SK-N-SH (cell line): ENCODE results near the gene PHC2. TPM values are rescaled to one million over a fixed set of nuclear protein-coding genes. Genes with fewer than 3 reads are reported as not detected.

Experiments used
- CTCF ChIA-PET: fragments of 300-600, 350-600 bp; formaldehyde crosslinking; extraction: SDS; loops from one replicate; lab custom pipeline; 2021; lab: Yijun Ruan, JAX
- POLR2A ChIA-PET: fragments of 350-600 bp; sonication (Branson Sonifier 250); formaldehyde crosslinking; extraction: SDS; loops from one replicate; lab custom pipeline; 2020; ENCODE audit warnings: antibody characterized with exemption, inconsistent platforms; lab: Yijun Ruan, JAX
- DNase-seq: peaks from one replicate; pipeline ENCODE4 v3.0.0; 2012
- H2AFZ ChIP-seq: fragments of 200-600 bp; sonication (generic); 2 replicates; pipeline ENCODE4 v1.8.1; 2016; ENCODE audit warnings: antibody characterized with exemption, mild to moderate bottlenecking, low read depth
- H3F3A ChIP-seq: fragments of 200-600 bp; sonication (generic); replicated peaks from 2 replicates; pipeline ENCODE3; 2016; ENCODE audit warnings: antibody characterized with exemption, mild to moderate bottlenecking; ENCODE audit not compliant: insufficient read depth
- H3K27ac ChIP-seq, 2 experiments: fragments of 200-500 bp in 1 of 2; fragments of 200-600 bp in 1 of 2; sonication (Bioruptor generic) in 1 of 2; sonication (generic), shearing (Covaris generic) in 1 of 2; 2 replicates each; pipeline versions ENCODE4 v1.5.1 to v1.6.1; 2014 to 2016; ENCODE audit warnings: low read depth in 2 of 2, inconsistent platforms in 1 of 2, low read length in 1 of 2, mild to moderate bottlenecking in 1 of 2, mixed read lengths in 1 of 2
- H3K27me3 ChIP-seq: fragments of 200-600 bp; sonication (generic), shearing (Covaris generic); 2 replicates; pipeline ENCODE4 v1.6.1; 2016; ENCODE audit warnings: mixed run types; ENCODE audit not compliant: insufficient read depth
- H3K36me3 ChIP-seq, 2 experiments: fragments of 200-500 bp in 1 of 2; fragments of 200-600 bp in 1 of 2; sonication (Bioruptor generic) in 1 of 2; sonication (generic) in 1 of 2; replicated peaks in 1 of 2; 2 replicates each; pipeline versions ENCODE3 to v1.5.1; 2014 to 2016; ENCODE audit warnings: low read length in 1 of 2, mild to moderate bottlenecking in 1 of 2; ENCODE audit not compliant: insufficient read depth in 2 of 2, control insufficient read depth in 1 of 2
- H3K4me1 ChIP-seq, 2 experiments: fragments of 200-500 bp in 1 of 2; fragments of 200-600 bp in 1 of 2; sonication (Bioruptor generic) in 1 of 2; sonication (generic), shearing (Covaris generic) in 1 of 2; 2 replicates each; pipeline versions ENCODE4 v1.5.1 to v1.6.1; 2014 to 2016; ENCODE audit warnings: low read depth in 1 of 2, low read length in 1 of 2, mixed run types in 1 of 2; ENCODE audit not compliant: insufficient read depth in 2 of 2, control insufficient read depth in 1 of 2
- H3K4me2 ChIP-seq: fragments of 200-600 bp; sonication (generic), shearing (Covaris generic); 2 replicates; pipeline ENCODE4 v1.6.1; 2017; ENCODE audit warnings: mixed run types
- H3K4me3 ChIP-seq, 2 experiments: fragments of 200-500 bp in 1 of 2; fragments of 200-600 bp in 1 of 2; sonication (Bioruptor generic) in 1 of 2; sonication (generic), shearing (Covaris generic) in 1 of 2; 2 replicates each; pipeline versions ENCODE4 v1.5.1 to v1.8.1; 2014 to 2016; ENCODE audit warnings: low read depth in 2 of 2, inconsistent platforms in 1 of 2, low read length in 1 of 2, mild to moderate bottlenecking in 1 of 2, mixed read lengths in 1 of 2, moderate library complexity in 1 of 2
- H3K79me2 ChIP-seq: fragments of 200-600 bp; sonication (generic); 2 replicates; pipeline ENCODE4 v1.8.1; 2017; ENCODE audit warnings: mild to moderate bottlenecking; ENCODE audit not compliant: insufficient read depth
- H3K9ac ChIP-seq: fragments of 200-600 bp; sonication (generic); 2 replicates; pipeline ENCODE4 v1.6.1; 2017; ENCODE audit warnings: mixed run types
- H3K9me2 ChIP-seq: fragments of 200-600 bp; sonication (generic); 2 replicates; pipeline ENCODE4 v1.6.1; 2017; ENCODE audit warnings: mixed run types
- H3K9me3 ChIP-seq: fragments of 200-600 bp; sonication (generic); 2 replicates; pipeline ENCODE4 v1.6.1; 2017; ENCODE audit warnings: mixed run types, mild to moderate bottlenecking, moderate library complexity
- H4K20me1 ChIP-seq: fragments of 200-600 bp; sonication (generic); 2 replicates; pipeline ENCODE4 v1.6.1; 2017; ENCODE audit warnings: mild to moderate bottlenecking, mixed run types; ENCODE audit not compliant: insufficient read depth
- ELF1 ChIP-seq: IDR thresholded peaks from 2 replicates; pipeline ENCODE4 v1.4.0; 2012
- EP300 ChIP-seq, 2 experiments: IDR thresholded peaks; 2 replicates each; pipeline versions ENCODE4 v1.4.0 to v1.6.1; 2012; ENCODE audit warnings: borderline replicate concordance in 1 of 2, low read depth in 1 of 2, low read length in 1 of 2
- EZH2phosphoT487 ChIP-seq: fragments of 200-600 bp; sonication (generic); IDR thresholded peaks from 2 replicates; pipeline ENCODE4 v1.6.1; 2017; ENCODE audit warnings: low read depth, mixed run types, mild to moderate bottlenecking, antibody characterized with exemption, moderate library complexity, borderline replicate concordance
- FOSL2 ChIP-seq: IDR thresholded peaks from 2 replicates; pipeline ENCODE4 v1.4.0; 2012; ENCODE audit warnings: low read depth, mild to moderate bottlenecking, moderate library complexity, borderline replicate concordance
- FOXJ3 ChIP-seq: sonication (generic); formaldehyde crosslinking; IDR thresholded peaks from 2 replicates; pipeline ENCODE4 v1.5.1; 2020; ENCODE audit warnings: mild to moderate bottlenecking, missing genetic modification reagents
- FOXM1 ChIP-seq: IDR thresholded peaks from 2 replicates; pipeline ENCODE4 v1.4.0; 2012; ENCODE audit warnings: low read depth, mild to moderate bottlenecking
- GABPA ChIP-seq: IDR thresholded peaks from 2 replicates; pipeline ENCODE4 v1.4.0; 2012; ENCODE audit warnings: low read depth, mild to moderate bottlenecking
- GATA2 ChIP-seq: sonication (generic); formaldehyde crosslinking; IDR thresholded peaks from 2 replicates; pipeline ENCODE4 v1.5.0; 2020; ENCODE audit warnings: mild to moderate bottlenecking, missing genetic modification reagents
- JUND ChIP-seq: IDR thresholded peaks from 2 replicates; pipeline ENCODE4 v1.4.0; 2012
- MXI1 ChIP-seq: IDR thresholded peaks from 2 replicates; pipeline ENCODE4 v1.6.1; 2012; ENCODE audit warnings: mild to moderate bottlenecking, low read depth, low read length, improper control_type of control experiment
- RAD21 ChIP-seq: IDR thresholded peaks from 2 replicates; pipeline ENCODE4 v1.6.1; 2012; ENCODE audit warnings: mild to moderate bottlenecking, low read length
- RXRA ChIP-seq: IDR thresholded peaks from 2 replicates; pipeline ENCODE4 v1.4.0; 2012; ENCODE audit warnings: low read depth, mild to moderate bottlenecking, borderline replicate concordance
- SMC3 ChIP-seq: IDR thresholded peaks from 2 replicates; pipeline ENCODE4 v1.6.1; 2012; ENCODE audit warnings: low read depth, low read length, improper control_type of control experiment
- YY1 ChIP-seq: IDR thresholded peaks from 2 replicates; pipeline ENCODE4 v1.4.0; 2012; ENCODE audit warnings: low read depth, mild to moderate bottlenecking
- WGBS: methylation state at CpG from one replicate; pipeline ENCODE4 v1.1.6; 2017; ENCODE audit warnings: low lambda C conversion rate; 5-methylcytosine and 5-hydroxymethylcytosine counted together
- polyA plus RNA-seq, 3 experiments: library from polyadenylated mRNA; depleted of rRNA; stranded (reverse); fragments of >200 nt; gene quantifications; 2 replicates each; pipeline ENCODE4 v1.2.3, GENCODE V29; 2012
- TF ChIP-seq, protein P1 (sequence below): IDR thresholded peaks from 2 replicates; pipeline ENCODE4 v1.4.0; 2012; ENCODE audit warnings: low read depth, borderline replicate concordance
- TF ChIP-seq, protein P2 (sequence below): fragments of 150-350 bp; IDR thresholded peaks from 2 replicates; pipeline ENCODE4 v1.6.1; 2017; ENCODE audit warnings: antibody characterized with exemption, low read length, low read depth, borderline replicate concordance
- TF ChIP-seq, protein P3 (sequence below): IDR thresholded peaks from 2 replicates; pipeline ENCODE4 v1.4.0; 2012; ENCODE audit warnings: low read depth, borderline replicate concordance
- TF ChIP-seq, protein P4 (sequence below): IDR thresholded peaks from 2 replicates; pipeline ENCODE4; 2012

Gene PHC2
- polyA plus RNA-seq, 1 of the 3 experiments (the other 2 are of a cell fraction) = 98.7 TPM

DNA sequence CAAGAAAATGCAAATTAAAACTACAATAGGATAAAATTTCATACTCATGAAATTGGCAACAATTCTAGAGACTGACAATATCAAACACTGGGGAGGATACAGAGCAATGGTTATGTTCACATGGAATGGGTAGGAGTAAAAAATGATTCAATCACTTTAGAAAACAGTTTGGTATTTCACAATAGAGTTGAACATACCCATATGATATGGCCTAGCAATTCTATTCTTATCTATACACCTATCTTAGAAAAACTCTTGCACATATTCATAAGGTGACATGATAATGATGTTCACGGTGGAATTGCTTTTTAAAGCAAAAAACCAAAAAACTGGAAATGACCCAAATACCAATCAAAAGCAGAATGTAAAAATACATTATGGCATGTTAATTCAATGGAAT lies 28.7 kb downstream of the PHC2 start:
- Histone ChIP-seq H3K4me3 (no peak overlapping the region), H3K79me2 (no peaks in the 10 kb centered on the region), H3K36me3 (peaks cover 0 to 15% of the 10 kb centered on the region in 2 experiments), H3K9ac (no peak overlapping the region), H4K20me1 (no peaks in the 10 kb centered on the region), H3K27me3 (no peaks in the 10 kb centered on the region), H3K9me2 (no peaks in the 10 kb centered on the region), H2AFZ (no peak overlapping the region), H3K27ac (no peak overlapping the region), H3F3A (peaks cover 4% of the 10 kb centered on the region), H3K4me2 (no peak overlapping the region), H3K4me1 (no peaks in the 10 kb centered on the region), H3K9me3 (no peaks in the 10 kb centered on the region)
- no peak for DNase-seq
- WGBS = 94% methylated on average over 1 of the region's 1 CpG
- ChIA-PET POLR2A (no interaction called here), CTCF (no interaction called here)
- TF ChIP-seq MXI1 = no peak
- TF ChIP-seq GATA2 (CRISPR knock-in tag) = no peak
- TF ChIP-seq GABPA = no peak
- TF ChIP-seq RAD21 = no peak
- TF ChIP-seq FOSL2 = no peak
- TF ChIP-seq JUND = no peak
- no peak for TF ChIP-seq EZH2phosphoT487
- TF ChIP-seq, protein P1, sequence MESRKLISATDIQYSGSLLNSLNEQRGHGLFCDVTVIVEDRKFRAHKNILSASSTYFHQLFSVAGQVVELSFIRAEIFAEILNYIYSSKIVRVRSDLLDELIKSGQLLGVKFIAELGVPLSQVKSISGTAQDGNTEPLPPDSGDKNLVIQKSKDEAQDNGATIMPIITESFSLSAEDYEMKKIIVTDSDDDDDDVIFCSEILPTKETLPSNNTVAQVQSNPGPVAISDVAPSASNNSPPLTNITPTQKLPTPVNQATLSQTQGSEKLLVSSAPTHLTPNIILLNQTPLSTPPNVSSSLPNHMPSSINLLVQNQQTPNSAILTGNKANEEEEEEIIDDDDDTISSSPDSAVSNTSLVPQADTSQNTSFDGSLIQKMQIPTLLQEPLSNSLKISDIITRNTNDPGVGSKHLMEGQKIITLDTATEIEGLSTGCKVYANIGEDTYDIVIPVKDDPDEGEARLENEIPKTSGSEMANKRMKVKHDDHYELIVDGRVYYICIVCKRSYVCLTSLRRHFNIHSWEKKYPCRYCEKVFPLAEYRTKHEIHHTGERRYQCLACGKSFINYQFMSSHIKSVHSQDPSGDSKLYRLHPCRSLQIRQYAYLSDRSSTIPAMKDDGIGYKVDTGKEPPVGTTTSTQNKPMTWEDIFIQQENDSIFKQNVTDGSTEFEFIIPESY = no peak
- TF ChIP-seq FOXJ3 (CRISPR knock-in tag) = no peak
- TF ChIP-seq RXRA = no peak
- no peak for TF ChIP-seq SMC3
- TF ChIP-seq ELF1 = no peak
- TF ChIP-seq FOXM1 = no peak
- TF ChIP-seq, protein P2, sequence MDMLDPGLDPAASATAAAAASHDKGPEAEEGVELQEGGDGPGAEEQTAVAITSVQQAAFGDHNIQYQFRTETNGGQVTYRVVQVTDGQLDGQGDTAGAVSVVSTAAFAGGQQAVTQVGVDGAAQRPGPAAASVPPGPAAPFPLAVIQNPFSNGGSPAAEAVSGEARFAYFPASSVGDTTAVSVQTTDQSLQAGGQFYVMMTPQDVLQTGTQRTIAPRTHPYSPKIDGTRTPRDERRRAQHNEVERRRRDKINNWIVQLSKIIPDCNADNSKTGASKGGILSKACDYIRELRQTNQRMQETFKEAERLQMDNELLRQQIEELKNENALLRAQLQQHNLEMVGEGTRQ = no peak
- TF ChIP-seq, protein P3, sequence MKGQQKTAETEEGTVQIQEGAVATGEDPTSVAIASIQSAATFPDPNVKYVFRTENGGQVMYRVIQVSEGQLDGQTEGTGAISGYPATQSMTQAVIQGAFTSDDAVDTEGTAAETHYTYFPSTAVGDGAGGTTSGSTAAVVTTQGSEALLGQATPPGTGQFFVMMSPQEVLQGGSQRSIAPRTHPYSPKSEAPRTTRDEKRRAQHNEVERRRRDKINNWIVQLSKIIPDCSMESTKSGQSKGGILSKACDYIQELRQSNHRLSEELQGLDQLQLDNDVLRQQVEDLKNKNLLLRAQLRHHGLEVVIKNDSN = no peak
- TF ChIP-seq, protein P4, sequence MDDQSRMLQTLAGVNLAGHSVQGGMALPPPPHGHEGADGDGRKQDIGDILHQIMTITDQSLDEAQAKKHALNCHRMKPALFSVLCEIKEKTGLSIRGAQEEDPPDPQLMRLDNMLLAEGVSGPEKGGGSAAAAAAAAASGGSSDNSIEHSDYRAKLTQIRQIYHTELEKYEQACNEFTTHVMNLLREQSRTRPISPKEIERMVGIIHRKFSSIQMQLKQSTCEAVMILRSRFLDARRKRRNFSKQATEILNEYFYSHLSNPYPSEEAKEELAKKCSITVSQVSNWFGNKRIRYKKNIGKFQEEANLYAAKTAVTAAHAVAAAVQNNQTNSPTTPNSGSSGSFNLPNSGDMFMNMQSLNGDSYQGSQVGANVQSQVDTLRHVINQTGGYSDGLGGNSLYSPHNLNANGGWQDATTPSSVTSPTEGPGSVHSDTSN = no peak
- TF ChIP-seq EP300 (IDR thresholded peaks at IDR 0.05; ENCODE audit: borderline replicate concordance in 1 of 2, low read depth in 1 of 2, low read length in 1 of 2) = no peak
- TF ChIP-seq YY1 = no peak
